OCI-LY7 (cell line): ENCODE data around the gene DPYD. TPM values are rescaled to one million over a fixed set of nuclear protein-coding genes. Genes with fewer than 3 reads are reported as not detected.

Experiments
- BruUV-seq: library from RNA; stranded (reverse); fragments of 400-500 nt; replicated peaks from 2 replicates; lab custom pipeline; 2021; lab: Mats Ljungman, UMichigan
- CTCF ChIA-PET: fragments of 300-600 bp; sonication (Branson Sonifier 250); formaldehyde crosslinking; loops from one replicate; lab custom pipeline; 2022; ENCODE audit warnings: antibody characterized with exemption; ENCODE audit not compliant: unreplicated experiment; lab: Charles Lee
- POLR2A ChIA-PET: fragments of 300-600 bp; sonication (Branson Sonifier 250); formaldehyde crosslinking; loops from one replicate; lab custom pipeline; 2022; ENCODE audit warnings: antibody characterized with exemption; lab: Charles Lee
- DNase-seq: peaks from one replicate; pipeline ENCODE4 v3.0.0-alpha.2; 2015; ENCODE audit warnings: low spot score
- H2AFZ ChIP-seq: fragments of 200-600 bp; sonication (generic), shearing (Covaris generic); 2 replicates; pipeline ENCODE4 v1.6.1; 2014; ENCODE audit warnings: mild to moderate bottlenecking, antibody characterized with exemption, low read length, moderate library complexity
- H3K27ac ChIP-seq: fragments of 200-600 bp; sonication (generic); 2 replicates; pipeline ENCODE4 v1.5.1; 2014; ENCODE audit warnings: mixed run types, low read depth, mild to moderate bottlenecking, moderate library complexity, low read length, inconsistent platforms; ENCODE audit not compliant: poor library complexity, severe bottlenecking
- H3K36me3 ChIP-seq: fragments of 200-600 bp; sonication (generic); 2 replicates; pipeline ENCODE4 v1.6.1; 2014; ENCODE audit warnings: mild to moderate bottlenecking, antibody characterized with exemption, low read length, moderate library complexity, mixed read lengths; ENCODE audit not compliant: insufficient read depth
- H3K4me1 ChIP-seq: fragments of 200-600 bp; sonication (generic); 2 replicates; pipeline ENCODE4 v1.5.1; 2014; ENCODE audit warnings: mild to moderate bottlenecking, low read length; ENCODE audit not compliant: insufficient read depth, poor library complexity, severe bottlenecking
- H3K4me2 ChIP-seq: fragments of 200-600 bp; sonication (generic); 2 replicates; pipeline ENCODE4 v1.6.1; 2014; ENCODE audit warnings: mild to moderate bottlenecking, low read length
- H3K4me3 ChIP-seq: fragments of 200-600 bp; sonication (generic); 2 replicates; pipeline ENCODE4 v1.5.1; 2014; ENCODE audit warnings: mild to moderate bottlenecking, low read depth, low read length; ENCODE audit not compliant: poor library complexity, severe bottlenecking
- H3K79me2 ChIP-seq: fragments of 200-600 bp; sonication (generic); 2 replicates; pipeline ENCODE4 v1.6.1; 2016; ENCODE audit warnings: low read depth, mild to moderate bottlenecking, low read length, moderate library complexity, mixed read lengths; ENCODE audit not compliant: insufficient read depth
- H3K9me2 ChIP-seq: fragments of 200-600 bp; sonication (generic); 2 replicates; pipeline ENCODE4 v1.6.1; 2016; ENCODE audit warnings: mild to moderate bottlenecking, low read length, mixed read lengths; ENCODE audit not compliant: insufficient read depth
- H3K9me3 ChIP-seq: fragments of 200-600 bp; sonication (generic); 2 replicates; pipeline ENCODE4 v1.6.1; 2014; ENCODE audit warnings: mild to moderate bottlenecking, mixed run types, low read length, mixed read lengths
- H4K20me1 ChIP-seq: fragments of 200-600 bp; sonication (generic); 2 replicates; pipeline ENCODE4 v1.6.1; 2014; ENCODE audit warnings: mild to moderate bottlenecking, antibody characterized with exemption, low read length, moderate library complexity, mixed read lengths; ENCODE audit not compliant: insufficient read depth
- EZH2phosphoT487 ChIP-seq: fragments of 200-600 bp; sonication (generic); IDR thresholded peaks from 2 replicates; pipeline ENCODE4 v1.6.1; 2018; ENCODE audit warnings: low read depth, borderline replicate concordance, mild to moderate bottlenecking, mixed run types, antibody characterized with exemption, low read length, moderate library complexity, mixed read lengths
- intact Hi-C: fragments of 100-400 bp; cut with micrococcal nuclease; formaldehyde crosslinking; loops from one replicate; pipeline ENCODE4 v1.10.0; 2022; ENCODE audit not compliant: unreplicated experiment
- total RNA-seq, 2 experiments: library from RNA; depleted of rRNA in 1 of 2; stranded (reverse); fragments of >200 nt in 1 of 2; shearing (Covaris generic) in 1 of 2; gene quantifications; 2 replicates each; pipeline ENCODE4 v1.2.3, GENCODE V29; 2014 to 2022
- TF ChIP-seq, protein P1 (sequence below): fragments of 200-600 bp; sonication (generic); conservative IDR thresholded peaks from 2 replicates; pipeline ENCODE4 v1.5.1; 2014; ENCODE audit warnings: mild to moderate bottlenecking, antibody characterized with exemption, low read length, moderate library complexity, mixed read lengths

The DPYD gene
- total RNA-seq, 2 experiments from 2014 or later: 5.5 to 13.4 TPM

DNA sequence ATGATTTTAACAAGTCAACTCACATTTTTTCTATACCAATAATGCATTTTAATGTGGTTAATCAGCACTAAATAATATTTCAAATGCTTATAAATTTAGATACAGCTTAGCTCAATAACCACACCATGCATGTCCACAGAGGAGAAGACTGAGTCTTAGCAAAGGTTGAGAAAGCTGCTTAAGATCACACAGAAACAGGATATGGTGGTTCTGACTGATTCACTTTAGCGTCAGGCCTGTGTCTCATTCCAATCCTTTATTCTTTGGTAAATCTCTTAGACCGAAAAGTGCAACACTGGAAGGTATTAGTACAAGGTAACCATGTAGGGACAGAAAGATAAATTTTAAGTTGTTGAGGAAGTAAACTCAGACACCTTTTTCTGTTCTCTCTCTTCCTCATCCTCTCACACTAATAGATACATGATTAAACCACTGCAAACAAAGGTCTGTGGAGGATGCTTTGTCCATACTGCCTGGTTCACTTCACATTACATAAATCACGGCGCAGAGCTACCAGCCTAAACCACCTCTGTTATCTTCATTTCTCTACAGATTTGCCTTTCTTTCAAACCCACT, 139.0 kb downstream of the DPYD start:
- no peak for TF ChIP-seq EZH2phosphoT487
- TF ChIP-seq, protein P1, sequence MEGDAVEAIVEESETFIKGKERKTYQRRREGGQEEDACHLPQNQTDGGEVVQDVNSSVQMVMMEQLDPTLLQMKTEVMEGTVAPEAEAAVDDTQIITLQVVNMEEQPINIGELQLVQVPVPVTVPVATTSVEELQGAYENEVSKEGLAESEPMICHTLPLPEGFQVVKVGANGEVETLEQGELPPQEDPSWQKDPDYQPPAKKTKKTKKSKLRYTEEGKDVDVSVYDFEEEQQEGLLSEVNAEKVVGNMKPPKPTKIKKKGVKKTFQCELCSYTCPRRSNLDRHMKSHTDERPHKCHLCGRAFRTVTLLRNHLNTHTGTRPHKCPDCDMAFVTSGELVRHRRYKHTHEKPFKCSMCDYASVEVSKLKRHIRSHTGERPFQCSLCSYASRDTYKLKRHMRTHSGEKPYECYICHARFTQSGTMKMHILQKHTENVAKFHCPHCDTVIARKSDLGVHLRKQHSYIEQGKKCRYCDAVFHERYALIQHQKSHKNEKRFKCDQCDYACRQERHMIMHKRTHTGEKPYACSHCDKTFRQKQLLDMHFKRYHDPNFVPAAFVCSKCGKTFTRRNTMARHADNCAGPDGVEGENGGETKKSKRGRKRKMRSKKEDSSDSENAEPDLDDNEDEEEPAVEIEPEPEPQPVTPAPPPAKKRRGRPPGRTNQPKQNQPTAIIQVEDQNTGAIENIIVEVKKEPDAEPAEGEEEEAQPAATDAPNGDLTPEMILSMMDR: no peak
- Histone ChIP-seq H3K4me1 (no peaks in the 10 kb centered on the region), H3K4me2 (no peak overlapping the region), H3K27ac (no peak overlapping the region), H3K79me2 (no peaks in the 10 kb centered on the region), H4K20me1 (no peaks in the 10 kb centered on the region), H2AFZ (no peak overlapping the region), H3K4me3 (no peak overlapping the region), H3K9me2 (no peaks in the 10 kb centered on the region), H3K36me3 (no peaks in the 10 kb centered on the region), H3K9me3 (no peaks in the 10 kb centered on the region)
- POLR2A ChIA-PET: interaction anchor here (0.7 to 1.0 kb wide), 3 partner anchors 68 to 114 kb away, joined by 3 to 4 read pairs (median 4); no protein-coding TSS in a partner anchor
- intact Hi-C loops: no loop called here
- no TSS peak for BruUV-seq
- no peak for DNase-seq
- CTCF ChIA-PET: no interaction called here

- Histone ChIP-seq H3K9me3 (no peaks in the 10 kb centered on the region), H3K36me3 (no peaks in the 10 kb centered on the region), H3K79me2 (no peaks in the 10 kb centered on the region), H3K4me3 (no peak overlapping the region), H4K20me1 (no peaks in the 10 kb centered on the region), H3K4me2 (no peak overlapping the region), H3K4me1 (no peaks in the 10 kb centered on the region), H3K9me2 (no peaks in the 10 kb centered on the region), H2AFZ (no peak overlapping the region), H3K27ac (no peak overlapping the region)
- POLR2A ChIA-PET: interaction anchor here (0.9 kb wide), 1 partner anchor 67 kb away, joined by 4 read pairs; no protein-coding TSS in a partner anchor
- CTCF ChIA-PET: no interaction called here
- BruUV-seq: no TSS peak
- DNase-seq: no peak
- intact Hi-C loops: no loop called here
- TF ChIP-seq, protein P1: no peak
- TF ChIP-seq EZH2phosphoT487: no peak
Measured at GRCh38 chr1:97780884-97781283, 139.9 kb downstream of the DPYD start.

DNA sequence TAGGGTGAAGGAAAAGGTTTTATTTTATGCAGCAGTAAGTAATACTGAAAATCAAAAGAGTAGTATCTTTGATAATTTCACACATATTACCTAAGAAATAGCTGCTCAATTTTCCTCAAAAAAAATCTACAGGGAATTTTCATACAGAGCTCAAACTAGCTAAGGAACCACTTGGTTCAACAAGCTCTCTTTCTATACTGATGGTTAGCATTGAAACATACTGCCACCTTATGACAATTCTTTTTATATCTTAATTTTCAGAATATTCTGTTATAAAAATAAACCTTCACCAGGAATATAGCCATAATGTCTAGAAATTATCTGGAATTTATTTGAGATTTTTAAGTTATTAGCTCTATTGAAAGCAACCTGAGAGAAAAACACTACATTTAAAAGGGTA, 142.1 kb downstream of the DPYD start:
- Histone ChIP-seq H3K27ac (no peak overlapping the region), H3K9me2 (no peaks in the 10 kb centered on the region), H3K4me2 (no peak overlapping the region), H2AFZ (no peak overlapping the region), H4K20me1 (no peaks in the 10 kb centered on the region), H3K79me2 (no peaks in the 10 kb centered on the region), H3K36me3 (no peaks in the 10 kb centered on the region), H3K4me3 (no peak overlapping the region), H3K4me1 (no peaks in the 10 kb centered on the region), H3K9me3 (no peaks in the 10 kb centered on the region)
- TF ChIP-seq, protein P1: no peak
- TF ChIP-seq EZH2phosphoT487: no peak
- CTCF ChIA-PET: no interaction called here
- POLR2A ChIA-PET: interaction anchor here (1.0 kb wide), 1 partner anchor 9 kb away, joined by 7 read pairs; no protein-coding TSS in a partner anchor
- no peak for DNase-seq
- no TSS peak for BruUV-seq
- intact Hi-C loops: no loop called here
